Stimulated activated CD8-positive, alpha-beta memory T cell treated with anti-CD3 and anti-CD28 coated beads, Interleukin-7, amount 100 ng/mL, for 24 hours (primary cell): ENCODE results near the gene ZBTB20.

Experiments used
- DNase-seq: peaks from one replicate; pipeline ENCODE4 v3.0.0-alpha.2; 2020; ENCODE audit warnings: low read depth

ZBTB20 gene

GRCh38 chr3:114440700-114441099 lies 706.4 kb downstream of the ZBTB20 start:
- no peak for DNase-seq

GRCh38 chr3:114439284-114439683 lies 707.8 kb downstream of the ZBTB20 start:
- DNase-seq: no peak

GRCh38 chr3:114437897-114438296 lies 709.2 kb downstream of the ZBTB20 start:
- DNase-seq: no peak

- no peak for DNase-seq
Observed at GRCh38 chr3:114436182-114436581, 710.9 kb downstream of the ZBTB20 start.

- no peak for DNase-seq
Observed at GRCh38 chr3:114435386-114436115, 711.5 kb downstream of the ZBTB20 start.

- no peak for DNase-seq
Observed at GRCh38 chr3:114432310-114432709, 714.8 kb downstream of the ZBTB20 start.

- no peak for DNase-seq
Observed at GRCh38 chr3:114428044-114428595, 719.0 kb downstream of the ZBTB20 start.

- DNase-seq: no peak
Observed at GRCh38 chr3:114427285-114428043, 719.6 kb downstream of the ZBTB20 start.

GRCh38 chr3:114424337-114424736 lies 722.8 kb downstream of the ZBTB20 start:
- DNase-seq: no peak

- no peak for DNase-seq
Observed at GRCh38 chr3:114421204-114421603, 725.9 kb downstream of the ZBTB20 start.

- no peak for DNase-seq
Observed at GRCh38 chr3:114420072-114420471, 727.0 kb downstream of the ZBTB20 start.

GRCh38 chr3:114418724-114419543 lies 728.2 kb downstream of the ZBTB20 start:
- DNase-seq: no peak

GRCh38 chr3:114418107-114418506 lies 729.0 kb downstream of the ZBTB20 start:
- DNase-seq: no peak

- no peak for DNase-seq
Observed at GRCh38 chr3:114417675-114418074, 729.4 kb downstream of the ZBTB20 start.

GRCh38 chr3:114417265-114417664 lies 729.8 kb downstream of the ZBTB20 start:
- no peak for DNase-seq

GRCh38 chr3:114411811-114412803 lies 735.0 kb downstream of the ZBTB20 start:
- no peak for DNase-seq

- no peak for DNase-seq
Observed at GRCh38 chr3:114411190-114411668, 735.9 kb downstream of the ZBTB20 start.

GRCh38 chr3:114408736-114409670 lies 738.1 kb downstream of the ZBTB20 start:
- DNase-seq: no peak

- DNase-seq: no peak
Observed at GRCh38 chr3:114406922-114407321, 740.2 kb downstream of the ZBTB20 start.

GRCh38 chr3:114406286-114406685 lies 740.8 kb downstream of the ZBTB20 start:
- DNase-seq: no peak
